ENCODE data around the gene FNBP1L.
"Not testable (repeated sequence)": the region's sequence is repeated elsewhere in the genome, so short reads cannot be mapped to it uniquely, and the experiment has no call there.

DNA sequence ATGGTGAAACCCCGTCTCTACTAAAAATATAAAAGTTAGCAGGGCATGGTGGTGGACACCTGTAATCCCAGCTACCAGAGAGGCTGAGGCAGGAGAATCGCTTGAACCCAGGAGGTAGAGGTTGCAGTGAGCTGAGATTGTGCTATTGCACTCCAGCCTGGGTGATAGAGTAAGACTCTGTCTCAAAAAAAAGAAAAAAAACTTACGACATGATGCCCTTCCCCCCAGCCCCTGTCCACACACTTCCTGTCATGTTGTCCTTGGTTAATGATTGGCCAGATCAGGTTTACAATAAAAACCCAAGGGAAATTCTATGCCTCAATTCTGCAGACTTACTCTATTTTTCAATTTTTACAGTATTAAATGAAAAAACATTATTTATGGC lies 143.4 kb downstream of the FNBP1L start:
- TF ChIP-seq, protein P1, sequence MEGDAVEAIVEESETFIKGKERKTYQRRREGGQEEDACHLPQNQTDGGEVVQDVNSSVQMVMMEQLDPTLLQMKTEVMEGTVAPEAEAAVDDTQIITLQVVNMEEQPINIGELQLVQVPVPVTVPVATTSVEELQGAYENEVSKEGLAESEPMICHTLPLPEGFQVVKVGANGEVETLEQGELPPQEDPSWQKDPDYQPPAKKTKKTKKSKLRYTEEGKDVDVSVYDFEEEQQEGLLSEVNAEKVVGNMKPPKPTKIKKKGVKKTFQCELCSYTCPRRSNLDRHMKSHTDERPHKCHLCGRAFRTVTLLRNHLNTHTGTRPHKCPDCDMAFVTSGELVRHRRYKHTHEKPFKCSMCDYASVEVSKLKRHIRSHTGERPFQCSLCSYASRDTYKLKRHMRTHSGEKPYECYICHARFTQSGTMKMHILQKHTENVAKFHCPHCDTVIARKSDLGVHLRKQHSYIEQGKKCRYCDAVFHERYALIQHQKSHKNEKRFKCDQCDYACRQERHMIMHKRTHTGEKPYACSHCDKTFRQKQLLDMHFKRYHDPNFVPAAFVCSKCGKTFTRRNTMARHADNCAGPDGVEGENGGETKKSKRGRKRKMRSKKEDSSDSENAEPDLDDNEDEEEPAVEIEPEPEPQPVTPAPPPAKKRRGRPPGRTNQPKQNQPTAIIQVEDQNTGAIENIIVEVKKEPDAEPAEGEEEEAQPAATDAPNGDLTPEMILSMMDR (tag by site-specific recombination; IDR thresholded peaks at IDR 0.05) = not testable (repeated sequence)
- not testable (repeated sequence) for TF ChIP-seq ZNF510 (tag by site-specific recombination; IDR thresholded peaks at IDR 0.05; ENCODE audit: insufficient replicate concordance); ZBTB8A (tag by site-specific recombination; IDR thresholded peaks at IDR 0.05); KLF1 (tag by site-specific recombination; IDR thresholded peaks at IDR 0.05); SP3 (tag by site-specific recombination; IDR thresholded peaks at IDR 0.05); OSR2 (tag by site-specific recombination; IDR thresholded peaks at IDR 0.05); ZNF274 (IDR thresholded peaks at IDR 0.05; ENCODE audit: low read length); ZNF274 (tag by site-specific recombination; IDR thresholded peaks at IDR 0.05; ENCODE audit: borderline replicate concordance)
- TF ChIP-seq, protein P2, sequence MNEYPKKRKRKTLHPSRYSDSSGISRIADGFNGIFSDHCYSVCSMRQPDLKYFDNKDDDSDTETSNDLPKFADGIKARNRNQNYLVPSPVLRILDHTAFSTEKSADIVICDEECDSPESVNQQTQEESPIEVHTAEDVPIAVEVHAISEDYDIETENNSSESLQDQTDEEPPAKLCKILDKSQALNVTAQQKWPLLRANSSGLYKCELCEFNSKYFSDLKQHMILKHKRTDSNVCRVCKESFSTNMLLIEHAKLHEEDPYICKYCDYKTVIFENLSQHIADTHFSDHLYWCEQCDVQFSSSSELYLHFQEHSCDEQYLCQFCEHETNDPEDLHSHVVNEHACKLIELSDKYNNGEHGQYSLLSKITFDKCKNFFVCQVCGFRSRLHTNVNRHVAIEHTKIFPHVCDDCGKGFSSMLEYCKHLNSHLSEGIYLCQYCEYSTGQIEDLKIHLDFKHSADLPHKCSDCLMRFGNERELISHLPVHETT (tag by site-specific recombination; IDR thresholded peaks at IDR 0.05) = not testable (repeated sequence)
- TF ChIP-seq, protein P3, sequence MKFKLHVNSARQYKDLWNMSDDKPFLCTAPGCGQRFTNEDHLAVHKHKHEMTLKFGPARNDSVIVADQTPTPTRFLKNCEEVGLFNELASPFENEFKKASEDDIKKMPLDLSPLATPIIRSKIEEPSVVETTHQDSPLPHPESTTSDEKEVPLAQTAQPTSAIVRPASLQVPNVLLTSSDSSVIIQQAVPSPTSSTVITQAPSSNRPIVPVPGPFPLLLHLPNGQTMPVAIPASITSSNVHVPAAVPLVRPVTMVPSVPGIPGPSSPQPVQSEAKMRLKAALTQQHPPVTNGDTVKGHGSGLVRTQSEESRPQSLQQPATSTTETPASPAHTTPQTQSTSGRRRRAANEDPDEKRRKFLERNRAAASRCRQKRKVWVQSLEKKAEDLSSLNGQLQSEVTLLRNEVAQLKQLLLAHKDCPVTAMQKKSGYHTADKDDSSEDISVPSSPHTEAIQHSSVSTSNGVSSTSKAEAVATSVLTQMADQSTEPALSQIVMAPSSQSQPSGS (tag by site-specific recombination; IDR thresholded peaks at IDR 0.05; ENCODE audit: low read depth) = not testable (repeated sequence)
- TF ChIP-seq, protein P4, sequence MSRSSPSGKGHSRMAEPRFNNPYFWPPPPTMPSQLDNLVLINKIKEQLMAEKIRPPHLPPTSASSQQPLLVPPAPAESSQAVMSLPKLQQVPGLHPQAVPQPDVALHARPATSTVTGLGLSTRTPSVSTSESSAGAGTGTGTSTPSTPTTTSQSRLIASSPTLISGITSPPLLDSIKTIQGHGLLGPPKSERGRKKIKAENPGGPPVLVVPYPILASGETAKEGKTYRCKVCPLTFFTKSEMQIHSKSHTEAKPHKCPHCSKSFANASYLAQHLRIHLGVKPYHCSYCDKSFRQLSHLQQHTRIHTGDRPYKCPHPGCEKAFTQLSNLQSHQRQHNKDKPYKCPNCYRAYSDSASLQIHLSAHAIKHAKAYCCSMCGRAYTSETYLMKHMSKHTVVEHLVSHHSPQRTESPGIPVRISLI (tag by site-specific recombination; IDR thresholded peaks at IDR 0.05) = 0 out of 2 replicates have a peak, but pooled peaks have one; percentile 3
- TF ChIP-seq, protein P5, sequence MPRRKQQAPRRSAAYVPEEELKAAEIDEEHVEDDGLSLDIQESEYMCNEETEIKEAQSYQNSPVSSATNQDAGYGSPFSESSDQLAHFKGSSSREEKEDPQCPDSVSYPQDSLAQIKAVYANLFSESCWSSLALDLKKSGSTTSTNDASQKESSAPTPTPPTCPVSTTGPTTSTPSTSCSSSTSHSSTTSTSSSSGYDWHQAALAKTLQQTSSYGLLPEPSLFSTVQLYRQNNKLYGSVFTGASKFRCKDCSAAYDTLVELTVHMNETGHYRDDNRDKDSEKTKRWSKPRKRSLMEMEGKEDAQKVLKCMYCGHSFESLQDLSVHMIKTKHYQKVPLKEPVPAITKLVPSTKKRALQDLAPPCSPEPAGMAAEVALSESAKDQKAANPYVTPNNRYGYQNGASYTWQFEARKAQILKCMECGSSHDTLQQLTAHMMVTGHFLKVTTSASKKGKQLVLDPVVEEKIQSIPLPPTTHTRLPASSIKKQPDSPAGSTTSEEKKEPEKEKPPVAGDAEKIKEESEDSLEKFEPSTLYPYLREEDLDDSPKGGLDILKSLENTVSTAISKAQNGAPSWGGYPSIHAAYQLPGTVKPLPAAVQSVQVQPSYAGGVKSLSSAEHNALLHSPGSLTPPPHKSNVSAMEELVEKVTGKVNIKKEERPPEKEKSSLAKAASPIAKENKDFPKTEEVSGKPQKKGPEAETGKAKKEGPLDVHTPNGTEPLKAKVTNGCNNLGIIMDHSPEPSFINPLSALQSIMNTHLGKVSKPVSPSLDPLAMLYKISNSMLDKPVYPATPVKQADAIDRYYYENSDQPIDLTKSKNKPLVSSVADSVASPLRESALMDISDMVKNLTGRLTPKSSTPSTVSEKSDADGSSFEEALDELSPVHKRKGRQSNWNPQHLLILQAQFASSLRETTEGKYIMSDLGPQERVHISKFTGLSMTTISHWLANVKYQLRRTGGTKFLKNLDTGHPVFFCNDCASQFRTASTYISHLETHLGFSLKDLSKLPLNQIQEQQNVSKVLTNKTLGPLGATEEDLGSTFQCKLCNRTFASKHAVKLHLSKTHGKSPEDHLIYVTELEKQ (tag by site-specific recombination; IDR thresholded peaks at IDR 0.05; ENCODE audit: borderline replicate concordance) = not testable (repeated sequence)
- TF ChIP-seq, protein P6, sequence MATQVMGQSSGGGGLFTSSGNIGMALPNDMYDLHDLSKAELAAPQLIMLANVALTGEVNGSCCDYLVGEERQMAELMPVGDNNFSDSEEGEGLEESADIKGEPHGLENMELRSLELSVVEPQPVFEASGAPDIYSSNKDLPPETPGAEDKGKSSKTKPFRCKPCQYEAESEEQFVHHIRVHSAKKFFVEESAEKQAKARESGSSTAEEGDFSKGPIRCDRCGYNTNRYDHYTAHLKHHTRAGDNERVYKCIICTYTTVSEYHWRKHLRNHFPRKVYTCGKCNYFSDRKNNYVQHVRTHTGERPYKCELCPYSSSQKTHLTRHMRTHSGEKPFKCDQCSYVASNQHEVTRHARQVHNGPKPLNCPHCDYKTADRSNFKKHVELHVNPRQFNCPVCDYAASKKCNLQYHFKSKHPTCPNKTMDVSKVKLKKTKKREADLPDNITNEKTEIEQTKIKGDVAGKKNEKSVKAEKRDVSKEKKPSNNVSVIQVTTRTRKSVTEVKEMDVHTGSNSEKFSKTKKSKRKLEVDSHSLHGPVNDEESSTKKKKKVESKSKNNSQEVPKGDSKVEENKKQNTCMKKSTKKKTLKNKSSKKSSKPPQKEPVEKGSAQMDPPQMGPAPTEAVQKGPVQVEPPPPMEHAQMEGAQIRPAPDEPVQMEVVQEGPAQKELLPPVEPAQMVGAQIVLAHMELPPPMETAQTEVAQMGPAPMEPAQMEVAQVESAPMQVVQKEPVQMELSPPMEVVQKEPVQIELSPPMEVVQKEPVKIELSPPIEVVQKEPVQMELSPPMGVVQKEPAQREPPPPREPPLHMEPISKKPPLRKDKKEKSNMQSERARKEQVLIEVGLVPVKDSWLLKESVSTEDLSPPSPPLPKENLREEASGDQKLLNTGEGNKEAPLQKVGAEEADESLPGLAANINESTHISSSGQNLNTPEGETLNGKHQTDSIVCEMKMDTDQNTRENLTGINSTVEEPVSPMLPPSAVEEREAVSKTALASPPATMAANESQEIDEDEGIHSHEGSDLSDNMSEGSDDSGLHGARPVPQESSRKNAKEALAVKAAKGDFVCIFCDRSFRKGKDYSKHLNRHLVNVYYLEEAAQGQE (tag by site-specific recombination; IDR thresholded peaks at IDR 0.05) = not testable (repeated sequence)
- TF ChIP-seq, protein P7, sequence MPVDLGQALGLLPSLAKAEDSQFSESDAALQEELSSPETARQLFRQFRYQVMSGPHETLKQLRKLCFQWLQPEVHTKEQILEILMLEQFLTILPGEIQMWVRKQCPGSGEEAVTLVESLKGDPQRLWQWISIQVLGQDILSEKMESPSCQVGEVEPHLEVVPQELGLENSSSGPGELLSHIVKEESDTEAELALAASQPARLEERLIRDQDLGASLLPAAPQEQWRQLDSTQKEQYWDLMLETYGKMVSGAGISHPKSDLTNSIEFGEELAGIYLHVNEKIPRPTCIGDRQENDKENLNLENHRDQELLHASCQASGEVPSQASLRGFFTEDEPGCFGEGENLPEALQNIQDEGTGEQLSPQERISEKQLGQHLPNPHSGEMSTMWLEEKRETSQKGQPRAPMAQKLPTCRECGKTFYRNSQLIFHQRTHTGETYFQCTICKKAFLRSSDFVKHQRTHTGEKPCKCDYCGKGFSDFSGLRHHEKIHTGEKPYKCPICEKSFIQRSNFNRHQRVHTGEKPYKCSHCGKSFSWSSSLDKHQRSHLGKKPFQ (tag by site-specific recombination; IDR thresholded peaks at IDR 0.05) = not testable (repeated sequence)
- TF ChIP-seq, protein P8, sequence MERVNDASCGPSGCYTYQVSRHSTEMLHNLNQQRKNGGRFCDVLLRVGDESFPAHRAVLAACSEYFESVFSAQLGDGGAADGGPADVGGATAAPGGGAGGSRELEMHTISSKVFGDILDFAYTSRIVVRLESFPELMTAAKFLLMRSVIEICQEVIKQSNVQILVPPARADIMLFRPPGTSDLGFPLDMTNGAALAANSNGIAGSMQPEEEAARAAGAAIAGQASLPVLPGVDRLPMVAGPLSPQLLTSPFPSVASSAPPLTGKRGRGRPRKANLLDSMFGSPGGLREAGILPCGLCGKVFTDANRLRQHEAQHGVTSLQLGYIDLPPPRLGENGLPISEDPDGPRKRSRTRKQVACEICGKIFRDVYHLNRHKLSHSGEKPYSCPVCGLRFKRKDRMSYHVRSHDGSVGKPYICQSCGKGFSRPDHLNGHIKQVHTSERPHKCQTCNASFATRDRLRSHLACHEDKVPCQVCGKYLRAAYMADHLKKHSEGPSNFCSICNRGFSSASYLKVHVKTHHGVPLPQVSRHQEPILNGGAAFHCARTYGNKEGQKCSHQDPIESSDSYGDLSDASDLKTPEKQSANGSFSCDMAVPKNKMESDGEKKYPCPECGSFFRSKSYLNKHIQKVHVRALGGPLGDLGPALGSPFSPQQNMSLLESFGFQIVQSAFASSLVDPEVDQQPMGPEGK (tag by site-specific recombination; IDR thresholded peaks at IDR 0.05) = not testable (repeated sequence)
